GM18502 (cell line): ENCODE data around the gene GGNBP2.

ENCODE experiments used
- ATAC-seq: cut with Tn5 transposase; IDR thresholded peaks from one replicate; pipeline ENCODE4 v1.9.1; 2021; ENCODE audit warnings: mild to moderate bottlenecking; ENCODE audit not compliant: unreplicated experiment, poor library complexity

The GGNBP2 gene

GRCh38 chr17:36625188-36625587, 80.5 kb downstream of the GGNBP2 start:
- ATAC-seq, result no peak

- ATAC-seq, result no peak
Measured at GRCh38 chr17:36627101-36627500, 82.4 kb downstream of the GGNBP2 start.

- no peak for ATAC-seq
Measured at GRCh38 chr17:36628576-36628975, 83.9 kb downstream of the GGNBP2 start.

- ATAC-seq, result no peak
Measured at GRCh38 chr17:36629252-36629847, 84.6 kb downstream of the GGNBP2 start.

GRCh38 chr17:36629970-36630502, 85.3 kb downstream of the GGNBP2 start:
- ATAC-seq, result no peak

GRCh38 chr17:36631022-36631421, 86.3 kb downstream of the GGNBP2 start:
- ATAC-seq, result no peak

GRCh38 chr17:36632916-36633771, 88.4 kb downstream of the GGNBP2 start:
- ATAC-seq, result no peak
